H1 (cell line): Measurements from ENCODE around the gene CDH15. TPM values are rescaled to one million over a fixed set of nuclear protein-coding genes. Genes with fewer than 3 reads are reported as not detected.

Experiments
- CTCF ChIA-PET: fragments of 300-600 bp; sonication (Branson Sonifier 250); formaldehyde crosslinking; loops from one replicate; lab custom pipeline; 2021; ENCODE audit not compliant: partially characterized antibody; lab: Charles Lee
- POLR2A ChIA-PET: fragments of 300-600 bp; sonication (Branson Sonifier 250); formaldehyde crosslinking; loops from one replicate; lab custom pipeline; 2021; ENCODE audit warnings: inconsistent platforms; ENCODE audit not compliant: partially characterized antibody; lab: Charles Lee
- DNase-seq, 2 experiments: peaks; one replicate each; pipeline versions ENCODE4 v3.0.0 to v3.0.0-alpha.2; 2010 to 2022; ENCODE audit warnings: low spot score in 2 of 2, low read depth in 1 of 2, mixed read lengths in 1 of 2
- FAIRE-seq: peaks from 2 replicates; lab custom pipeline; 2011; peaks lifted over from hg19 to GRCh38; lab: Jason Lieb, UNC
- H2AFZ ChIP-seq: 2 replicates; pipeline ENCODE4 v1.8.1; 2012; ENCODE audit warnings: low read length, inconsistent platforms
- H2AK5ac ChIP-seq: 2 replicates; pipeline ENCODE4 v1.6.1; 2013; ENCODE audit warnings: low read depth, low read length
- H2BK120ac ChIP-seq: replicated peaks from 2 replicates; pipeline ENCODE3; 2013; ENCODE audit warnings: low read depth, low read length, inconsistent platforms
- H2BK12ac ChIP-seq: 2 replicates; pipeline ENCODE4 v1.6.1; 2013; ENCODE audit warnings: low read depth, low read length
- H2BK15ac ChIP-seq: 2 replicates; pipeline ENCODE4 v1.6.1; 2013; ENCODE audit warnings: low read length
- H2BK20ac ChIP-seq: 2 replicates; pipeline ENCODE4 v1.6.1; 2013; ENCODE audit warnings: low read length
- H2BK5ac ChIP-seq: 2 replicates; pipeline ENCODE4 v1.6.1; 2013; ENCODE audit warnings: low read depth, low read length
- H3K14ac ChIP-seq: 2 replicates; pipeline ENCODE4 v1.6.1; 2013; ENCODE audit warnings: inconsistent platforms; ENCODE audit not compliant: insufficient read length
- H3K18ac ChIP-seq: 2 replicates; pipeline ENCODE4 v1.6.1; 2013; ENCODE audit warnings: low read length; ENCODE audit errors: extremely low read depth
- H3K23ac ChIP-seq: 2 replicates; pipeline ENCODE4 v1.6.1; 2013; ENCODE audit warnings: inconsistent platforms; ENCODE audit not compliant: insufficient read length
- H3K23me2 ChIP-seq: 2 replicates; pipeline ENCODE4 v1.6.1; 2013; ENCODE audit warnings: low read depth, low read length
- H3K27ac ChIP-seq: 2 replicates; pipeline ENCODE4 v1.6.1; 2011; ENCODE audit warnings: low read depth, low read length, inconsistent platforms
- H3K27me3 ChIP-seq, 4 experiments: replicated peaks in 1 of 4; 1 replicate in 1 of 4; 2 replicates in 3 of 4; pipeline versions ENCODE4 v1.6.1 to v1.8.1; 2011 to 2013; ENCODE audit warnings: low read length in 3 of 4, mild to moderate bottlenecking in 3 of 4, inconsistent platforms in 2 of 4, mixed read lengths in 2 of 4, moderate library complexity in 1 of 4; ENCODE audit not compliant: control insufficient read depth in 3 of 4, insufficient read depth in 3 of 4; ENCODE audit errors: extremely low read depth in 1 of 4
- H3K36me3 ChIP-seq, 4 experiments: 2 replicates each; pipeline versions ENCODE4 v1.6.1 to v1.8.1; 2011 to 2013; ENCODE audit warnings: mild to moderate bottlenecking in 4 of 4, low read length in 3 of 4, moderate library complexity in 2 of 4, control low read depth in 1 of 4, inconsistent platforms in 1 of 4; ENCODE audit not compliant: insufficient read depth in 4 of 4, control insufficient read depth in 2 of 4
- H3K4ac ChIP-seq: replicated peaks from 2 replicates; pipeline ENCODE3; 2013; ENCODE audit warnings: low read length, low read depth, mixed read lengths, inconsistent platforms; ENCODE audit not compliant: insufficient read length
- H3K4me1 ChIP-seq, 4 experiments: replicated peaks in 1 of 4; 1 replicate in 1 of 4; 2 replicates in 3 of 4; pipeline versions ENCODE4 v1.6.1 to v1.8.1; 2011 to 2013; ENCODE audit warnings: low read length in 3 of 4, inconsistent platforms in 2 of 4, mixed read lengths in 1 of 4; ENCODE audit not compliant: insufficient read depth in 4 of 4, control insufficient read depth in 3 of 4
- H3K4me2 ChIP-seq, 2 experiments: 2 replicates each; pipeline versions ENCODE4 v1.6.1 to v1.8.1; 2011 to 2013; ENCODE audit warnings: low read depth in 2 of 2, low read length in 2 of 2, control low read depth in 1 of 2, inconsistent platforms in 1 of 2, mild to moderate bottlenecking in 1 of 2; ENCODE audit not compliant: insufficient read depth in 1 of 2
- H3K4me3 ChIP-seq, 4 experiments: fragments of 200-600, 300-600 bp in 1 of 4; sonication (generic), shearing (Covaris generic), sonication (Bioruptor Twin) in 1 of 4; 2 replicates each; pipeline versions ENCODE4 v1.5.1 to v1.8.1; 2011 to 2016; ENCODE audit warnings: low read length in 4 of 4, low read depth in 3 of 4, control low read depth in 2 of 4, inconsistent platforms in 2 of 4, mild to moderate bottlenecking in 2 of 4, mixed read lengths in 1 of 4, moderate library complexity in 1 of 4; ENCODE audit not compliant: insufficient read depth in 2 of 4; ENCODE audit errors: extremely low read depth in 1 of 4
- H3K56ac ChIP-seq: replicated peaks from 2 replicates; pipeline ENCODE3; 2013; ENCODE audit warnings: low read depth, mild to moderate bottlenecking, mixed read lengths, low read length, inconsistent platforms; ENCODE audit not compliant: insufficient read length
- H3K79me1 ChIP-seq: 2 replicates; pipeline ENCODE4 v1.6.1; 2013; ENCODE audit warnings: low read depth, low read length, control low read depth
- H3K79me2 ChIP-seq, 2 experiments: 2 replicates each; pipeline versions ENCODE4 v1.6.1 to v1.8.1; 2012 to 2013; ENCODE audit warnings: low read length in 2 of 2, mild to moderate bottlenecking in 2 of 2, inconsistent platforms in 1 of 2; ENCODE audit not compliant: insufficient read depth in 2 of 2, control insufficient read depth in 1 of 2
- H3K9ac ChIP-seq, 4 experiments: replicated peaks in 1 of 4; 1 replicate in 1 of 4; 2 replicates in 3 of 4; pipeline versions ENCODE4 v1.6.1 to v1.8.1; 2011 to 2013; ENCODE audit warnings: low read depth in 3 of 4, low read length in 3 of 4, control low read depth in 2 of 4, mild to moderate bottlenecking in 2 of 4, moderate library complexity in 2 of 4, inconsistent platforms in 1 of 4; ENCODE audit errors: extremely low read depth in 1 of 4
- H3K9me3 ChIP-seq, 2 experiments: 2 replicates each; pipeline versions ENCODE4 v1.6.1 to v1.8.1; 2012 to 2013; ENCODE audit warnings: mild to moderate bottlenecking in 2 of 2, moderate library complexity in 2 of 2, control low read depth in 1 of 2, inconsistent platforms in 1 of 2, low read depth in 1 of 2, low read length in 1 of 2, mixed read lengths in 1 of 2; ENCODE audit not compliant: insufficient read depth in 2 of 2
- H4K20me1 ChIP-seq, 2 experiments: replicated peaks in 1 of 2; 2 replicates each; pipeline versions ENCODE3 to v1.8.1; 2011 to 2013; ENCODE audit warnings: inconsistent platforms in 2 of 2, low read length in 2 of 2, mild to moderate bottlenecking in 1 of 2; ENCODE audit not compliant: insufficient read depth in 2 of 2, control insufficient read depth in 1 of 2
- H4K5ac ChIP-seq: 2 replicates; pipeline ENCODE4 v1.6.1; 2013; ENCODE audit warnings: low read length, low read depth, mixed read lengths, inconsistent platforms; ENCODE audit not compliant: insufficient read length
- H4K8ac ChIP-seq: 2 replicates; pipeline ENCODE4 v1.8.0; 2013; ENCODE audit warnings: mild to moderate bottlenecking, moderate library complexity, low read length, inconsistent platforms; ENCODE audit not compliant: insufficient read depth; ENCODE audit errors: extremely low read depth
- H4K91ac ChIP-seq: replicated peaks from 2 replicates; pipeline ENCODE3; 2013; ENCODE audit warnings: low read length, mixed read lengths, inconsistent platforms; ENCODE audit not compliant: insufficient read length
- POU5F1 ChIP-seq: IDR thresholded peaks from 2 replicates; pipeline ENCODE4 v1.6.1; 2011; ENCODE audit warnings: low read depth, mild to moderate bottlenecking, low read length, moderate library complexity
- WGBS, 2 experiments: shearing (Covaris generic) in 1 of 2; methylation state at CpG; one replicate each; pipeline versions ENCODE4 v1.1.6 to v1.1.7; 2013 to 2015; ENCODE audit warnings: low lambda C conversion rate in 2 of 2, mixed read lengths in 2 of 2, inconsistent platforms in 1 of 2, low coverage in 1 of 2, missing lambda C conversion rate in 1 of 2; ENCODE audit not compliant: insufficient replicate concordance in 2 of 2, insufficient coverage in 1 of 2, insufficient read length in 1 of 2; ENCODE audit errors: extremely low coverage in 1 of 2, missing lambda C conversion rate in 1 of 2; 5-methylcytosine and 5-hydroxymethylcytosine counted together
- polyA plus RNA-seq, 7 experiments: library from polyadenylated mRNA; depleted of rRNA in 3 of 7; stranded (reverse) in 5 of 7; unstranded in 2 of 7; fragments of >200 nt in 5 of 7; fragments of 200-250 nt in 2 of 7; gene quantifications; 1 replicate in 5 of 7; 2 replicates in 1 of 7; 4 replicates in 1 of 7; pipeline versions ENCODE4 v1.2.1 to v1.2.3, GENCODE V29; 2011 to 2013; ENCODE audit warnings: missing spikeins in 2 of 7, mixed read lengths in 2 of 7
- total RNA-seq: library from RNA; stranded (reverse); fragmentation: NEBNext Ultra II Directional; extraction: Animal tissue kit (Norgen Biotek cat#: 25700); gene quantifications from 2 replicates; pipeline ENCODE4 v1.2.1, GENCODE V29; 2021

CDH15 gene
- total and polyA plus RNA-seq, 2 of the 8 experiments (the other 6 are each of a cell fraction or from before 2014, with no cell fraction given) = 0.50 to 0.82 TPM

DNA sequence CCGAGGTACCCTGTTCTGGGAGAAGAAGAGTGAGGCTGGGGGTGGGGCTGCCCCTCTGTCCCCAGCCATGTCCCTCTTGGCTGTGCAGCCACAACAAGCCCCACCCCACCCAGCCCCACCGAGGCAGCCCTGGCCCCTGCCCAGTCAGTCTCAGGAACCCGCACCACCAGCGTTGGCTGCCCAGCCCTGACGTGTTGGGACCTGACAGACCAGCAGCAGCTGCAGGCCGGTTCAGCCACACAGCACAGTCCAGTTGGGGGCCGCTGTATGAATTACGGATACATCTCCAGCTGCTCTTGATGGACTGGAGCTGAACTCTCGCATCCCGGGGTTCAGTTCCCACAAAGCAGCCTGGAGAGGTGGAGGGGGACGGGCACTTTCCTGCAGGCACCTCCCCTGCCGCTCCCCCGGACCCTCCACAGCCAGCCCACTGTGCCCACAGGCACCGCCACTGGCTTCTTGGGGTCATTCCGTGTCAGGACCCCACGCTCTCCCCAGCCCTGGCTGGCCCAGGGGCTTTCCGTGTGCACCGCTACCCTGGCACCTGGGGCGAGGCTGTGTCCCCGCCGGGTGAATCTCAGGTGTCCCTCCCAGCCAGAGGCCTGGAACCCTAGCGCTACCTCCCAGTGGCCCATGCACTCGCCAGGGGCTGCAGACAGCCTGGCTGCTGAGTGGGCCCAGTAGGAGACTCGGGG, 7.1 kb downstream of the CDH15 start:
- no peak overlapping the region for H4K91ac ChIP-seq
- peaks cover 0 to 9% (median 4%) of the 10 kb centered on the region in 4 experiments; a peak in 5 of 7 replicates for H3K4me1 ChIP-seq
- no peak for FAIRE-seq
- no peak overlapping the region for H2BK12ac ChIP-seq
- H3K79me1 ChIP-seq = no peaks in the 10 kb centered on the region
- H3K4me2 ChIP-seq = no peak overlapping the region
- no peak overlapping the region for H2BK5ac ChIP-seq
- no peak overlapping the region for H3K27ac ChIP-seq
- no peak overlapping the region for H2AK5ac ChIP-seq
- 82% methylated on average over 21 of the region's 24 CpGs; no CpG with 5 or more reads in 1 of the 2 experiments for WGBS, 2 experiments
- H3K9me3 ChIP-seq = no peaks in the 10 kb centered on the region
- no peak for TF ChIP-seq POU5F1
- TF ChIP-seq, all 59 proteins: peak for 0
- no peak overlapping the region for H3K14ac ChIP-seq
- POLR2A ChIA-PET = no interaction called here
- no peak overlapping the region for H2BK15ac ChIP-seq
- no peak overlapping the region for H3K23ac ChIP-seq
- H4K20me1 ChIP-seq = no peaks in the 10 kb centered on the region
- H4K5ac ChIP-seq = no peak overlapping the region
- CTCF ChIA-PET = interaction anchor here (3.0 kb wide), 1 partner anchor 11 kb away, joined by 11 read pairs; no protein-coding TSS in a partner anchor
- no peak overlapping the region for H3K56ac ChIP-seq
- no peak overlapping the region for H3K4me3 ChIP-seq
- H2AFZ ChIP-seq = no peak overlapping the region
- no peak overlapping the region for H3K4ac ChIP-seq
- H2BK120ac ChIP-seq = no peak overlapping the region
- no peaks in the 10 kb centered on the region for H3K23me2 ChIP-seq
- no peaks in the 10 kb centered on the region for H3K79me2 ChIP-seq
- no peaks in the 10 kb centered on the region; a peak in 1 of 7 replicates for H3K27me3 ChIP-seq
- no peak for DNase-seq
- no peak overlapping the region for H2BK20ac ChIP-seq
- H3K9ac ChIP-seq = no peak overlapping the region
- no peak overlapping the region for H3K18ac ChIP-seq
- no peaks in the 10 kb centered on the region for H3K36me3 ChIP-seq
- H4K8ac ChIP-seq = no peak overlapping the region
